HG02970 (cell line): ENCODE results near the gene SEMA6A.

ENCODE experiments used
- ATAC-seq: cut with Tn5 transposase; IDR thresholded peaks from one replicate; pipeline ENCODE4 v1.9.1; 2021; ENCODE audit warnings: mild to moderate bottlenecking, moderate library complexity, moderate number of reproducible peaks; ENCODE audit not compliant: unreplicated experiment, low FRiP score

The SEMA6A gene

DNA sequence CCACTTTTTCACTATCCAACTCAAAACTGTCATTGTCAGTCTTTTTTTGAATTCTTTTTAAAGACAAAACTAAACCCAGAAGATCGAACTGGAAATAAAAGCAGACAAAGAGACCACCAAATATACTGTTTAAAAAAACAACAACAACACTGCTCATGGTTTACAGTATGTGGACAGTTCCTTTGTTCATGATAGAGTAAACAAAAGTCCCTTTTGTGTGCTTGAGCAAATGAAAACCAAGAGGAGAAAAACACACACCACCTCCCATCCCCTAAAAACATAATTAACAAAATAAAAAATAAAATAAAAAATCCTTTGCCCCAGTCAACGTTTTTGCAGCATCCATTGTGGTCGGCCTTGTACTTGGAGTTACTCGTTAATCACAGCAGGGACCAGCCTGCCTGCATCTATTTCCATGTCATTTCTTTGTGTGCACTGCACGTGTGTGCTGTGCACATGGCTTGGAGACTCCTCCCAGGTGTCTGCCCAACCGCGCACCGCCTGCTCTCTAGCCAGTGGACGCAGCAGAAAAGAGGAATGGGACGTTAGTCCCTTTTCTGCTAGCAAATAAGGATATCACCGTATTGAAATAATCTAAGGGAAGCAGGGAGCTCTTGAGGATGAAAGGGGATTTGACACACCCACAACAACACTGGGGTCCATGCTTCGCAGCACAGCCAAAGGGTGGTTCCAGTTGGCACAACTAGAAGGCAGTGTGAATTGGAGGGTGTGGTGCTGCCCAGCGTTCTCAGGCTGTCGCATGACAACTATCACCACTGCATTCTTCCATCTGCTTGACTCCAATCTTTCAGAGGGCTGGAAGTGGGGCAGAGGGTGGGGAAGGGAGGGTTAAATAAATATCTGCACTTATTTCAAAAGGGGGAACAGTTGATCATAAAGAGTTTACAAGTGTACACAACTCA, 130.0 kb downstream of the SEMA6A start:
- no peak for ATAC-seq

DNA sequence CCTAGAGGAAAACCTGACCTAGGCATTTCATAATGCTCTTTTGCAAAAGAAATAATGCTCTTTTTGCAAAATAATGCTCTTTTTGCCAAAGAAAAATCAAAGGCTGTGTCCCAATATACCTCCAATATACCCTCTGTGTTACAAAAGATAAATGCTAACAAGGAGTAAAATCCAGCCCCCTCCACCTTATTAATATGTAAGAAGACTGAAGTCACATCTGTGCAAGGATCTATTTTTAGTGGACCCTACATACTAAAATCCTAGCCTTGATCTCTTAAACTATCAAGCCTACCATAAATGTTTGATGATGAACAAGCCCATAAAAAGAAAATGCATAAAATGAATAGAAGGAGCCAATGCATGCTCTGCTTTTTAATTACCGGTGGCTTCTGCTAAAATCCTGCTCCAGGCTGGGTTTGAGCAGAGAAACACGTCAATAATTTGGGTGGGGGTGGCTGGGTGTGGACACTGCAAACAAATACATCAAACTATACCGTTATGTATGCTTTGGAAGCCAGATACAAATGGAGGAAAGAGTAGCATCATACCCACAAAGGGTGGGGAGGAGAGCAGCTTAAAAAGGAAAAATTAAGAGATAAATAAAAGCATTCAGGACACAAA, 131.6 kb downstream of the SEMA6A start:
- ATAC-seq: no peak

DNA sequence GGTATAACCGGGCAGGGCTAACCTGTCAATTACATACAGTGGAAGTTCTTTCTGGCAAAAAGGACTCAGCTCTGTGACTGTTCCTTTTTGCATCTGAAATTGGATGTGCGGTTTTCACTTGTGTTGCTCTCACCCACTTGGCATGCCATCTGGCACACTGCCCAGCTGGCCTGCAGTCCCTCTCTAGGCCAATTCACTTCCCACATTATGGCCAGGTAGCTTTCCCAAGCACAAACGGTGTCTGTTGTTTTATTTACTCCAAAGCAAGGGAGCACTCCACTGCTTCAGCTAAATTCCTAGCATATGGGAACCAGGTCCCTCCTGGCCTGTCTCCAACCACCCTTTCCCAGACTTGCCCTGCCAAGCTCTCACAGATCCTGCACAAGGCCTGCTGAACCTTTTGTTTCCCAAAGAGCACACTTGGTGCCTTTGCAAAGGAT, 132.5 kb downstream of the SEMA6A start:
- ATAC-seq: no peak

DNA sequence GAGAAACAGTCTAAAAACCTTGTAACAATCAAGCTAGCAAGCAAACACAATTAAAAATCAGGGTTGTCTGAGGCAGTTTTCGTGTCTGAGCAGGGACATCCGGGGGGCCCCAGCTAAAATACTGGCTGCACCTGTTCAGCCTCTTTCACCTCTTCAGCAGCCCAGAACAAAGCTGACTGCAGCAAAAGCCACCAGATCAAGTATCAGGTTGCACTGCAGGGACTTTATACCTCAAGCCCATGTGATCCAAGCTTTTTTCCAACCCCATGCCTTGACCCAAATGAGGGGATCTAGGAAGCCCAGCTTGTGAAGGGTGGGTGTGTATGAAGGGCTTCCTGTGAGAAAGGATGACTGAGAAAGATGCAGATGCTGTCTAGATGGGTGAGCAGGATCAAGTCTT, 133.4 kb downstream of the SEMA6A start:
- no peak for ATAC-seq

DNA sequence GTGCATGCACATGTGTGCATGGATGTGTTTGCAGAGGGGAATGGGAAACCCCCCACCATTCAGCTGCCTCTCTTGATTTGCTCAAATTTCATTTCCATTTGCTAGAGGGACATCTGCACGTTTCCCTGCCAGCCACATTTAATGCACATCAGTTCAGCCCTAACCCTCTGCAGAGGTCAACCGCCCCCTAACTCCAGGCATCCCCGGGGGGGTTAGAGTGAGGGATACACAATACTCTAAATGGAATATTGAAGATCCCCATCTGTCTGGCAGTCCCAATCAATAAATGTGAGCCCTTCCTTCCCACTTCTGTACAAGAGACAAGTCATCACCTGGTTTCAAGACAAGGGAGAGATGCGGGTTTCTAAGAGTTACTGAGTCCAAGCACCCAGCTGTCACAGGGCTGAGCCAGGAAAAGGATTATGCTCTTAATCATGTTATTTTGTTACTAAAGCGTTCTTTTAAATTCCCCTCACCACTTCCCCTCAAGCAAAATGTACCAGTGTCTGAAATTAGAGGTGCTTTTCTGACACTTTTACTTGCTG, 134.1 kb downstream of the SEMA6A start:
- ATAC-seq: no peak

DNA sequence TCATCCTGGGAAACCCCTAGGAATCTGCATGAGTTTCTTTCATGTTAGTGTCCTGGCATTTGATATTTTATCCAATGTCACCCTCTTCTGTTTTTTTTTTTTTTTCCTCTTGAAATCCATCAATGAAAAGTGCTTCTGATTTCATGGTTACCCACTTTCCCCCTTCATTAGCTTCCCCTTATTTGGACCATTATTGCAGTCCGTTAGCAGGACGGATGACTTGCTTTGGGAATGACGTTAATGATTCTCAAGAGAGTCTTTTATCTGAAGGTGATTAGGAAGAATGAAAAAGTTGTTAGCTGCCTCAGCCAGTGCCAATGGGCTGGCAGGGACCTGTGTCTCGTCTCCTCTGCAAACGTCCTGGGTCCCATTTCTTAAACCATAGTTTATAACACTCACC, 134.7 kb downstream of the SEMA6A start:
- ATAC-seq: no peak

DNA sequence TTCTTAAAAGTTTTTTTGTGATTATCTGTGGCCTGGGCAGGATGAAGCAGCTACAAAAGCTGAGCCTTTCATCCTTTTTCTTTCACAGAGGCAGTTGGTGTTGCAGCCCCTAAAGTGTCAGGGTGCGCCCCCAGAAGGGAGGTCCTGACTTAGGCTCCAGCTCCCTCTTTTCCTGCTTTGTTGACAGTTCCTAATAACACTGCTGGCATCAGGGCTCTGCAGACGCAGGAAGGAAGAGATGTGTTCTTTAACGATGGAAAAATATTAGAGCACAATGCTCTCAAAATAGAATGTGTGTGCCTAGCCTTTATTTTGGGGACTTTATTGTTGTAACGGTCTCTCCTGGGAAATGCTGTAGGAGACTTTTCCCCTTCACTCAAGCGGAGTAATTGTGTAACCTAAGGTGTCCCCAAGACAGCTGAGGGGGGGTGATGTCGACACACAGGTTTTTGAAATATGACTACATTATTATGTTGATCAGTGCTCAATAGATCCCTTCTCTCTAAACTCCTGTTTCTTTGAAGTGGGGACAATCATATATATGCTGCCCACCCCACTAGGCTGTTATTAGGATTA, 135.6 kb downstream of the SEMA6A start:
- no peak for ATAC-seq

DNA sequence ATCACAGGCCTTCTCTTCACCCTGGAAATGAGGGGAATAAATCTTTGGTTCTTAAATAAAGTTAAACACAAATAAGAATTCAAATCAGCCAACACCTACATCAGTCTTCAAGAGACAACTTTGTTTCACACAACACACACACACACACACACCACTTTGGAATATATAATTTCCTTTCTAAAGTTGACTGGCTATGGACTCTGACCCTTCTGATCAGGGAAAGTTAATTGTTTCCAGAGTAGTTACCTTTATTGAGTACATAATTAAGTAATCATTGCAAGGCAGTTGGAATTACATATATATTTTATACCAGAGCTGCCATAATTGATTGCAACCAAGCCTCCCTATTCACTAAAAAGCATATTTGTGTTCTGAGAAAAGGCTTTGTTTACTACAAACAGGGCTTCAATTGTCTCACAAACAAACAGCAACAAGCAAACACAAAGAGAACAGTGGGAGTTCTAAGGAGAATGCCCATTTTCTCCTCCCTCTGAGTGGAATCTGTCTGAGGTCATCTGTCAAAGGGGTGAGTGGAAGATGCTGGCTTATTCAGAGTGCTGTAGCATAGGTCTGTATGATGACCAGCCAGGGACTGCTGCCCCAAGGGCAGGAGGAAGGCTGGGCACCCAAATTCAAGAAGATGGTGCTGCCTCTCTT, 136.6 kb downstream of the SEMA6A start:
- no peak for ATAC-seq

DNA sequence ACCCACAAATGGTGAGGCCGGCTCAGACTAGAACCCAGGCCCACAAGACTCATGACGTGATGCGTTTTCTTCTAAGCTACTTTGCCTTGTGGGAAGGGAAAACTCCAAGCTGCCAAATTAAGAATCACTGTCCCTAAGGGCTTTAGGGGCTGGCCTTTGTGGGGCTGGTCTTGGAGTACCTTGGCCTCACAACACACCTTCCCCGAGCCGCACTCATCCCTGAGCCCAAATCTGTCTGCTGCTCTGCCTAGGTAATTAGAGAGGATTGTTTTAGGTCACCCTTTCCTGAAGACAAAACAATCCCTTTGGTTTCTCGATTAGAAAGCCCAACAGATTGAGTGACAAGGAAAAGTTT, 137.3 kb downstream of the SEMA6A start:
- no peak for ATAC-seq

DNA sequence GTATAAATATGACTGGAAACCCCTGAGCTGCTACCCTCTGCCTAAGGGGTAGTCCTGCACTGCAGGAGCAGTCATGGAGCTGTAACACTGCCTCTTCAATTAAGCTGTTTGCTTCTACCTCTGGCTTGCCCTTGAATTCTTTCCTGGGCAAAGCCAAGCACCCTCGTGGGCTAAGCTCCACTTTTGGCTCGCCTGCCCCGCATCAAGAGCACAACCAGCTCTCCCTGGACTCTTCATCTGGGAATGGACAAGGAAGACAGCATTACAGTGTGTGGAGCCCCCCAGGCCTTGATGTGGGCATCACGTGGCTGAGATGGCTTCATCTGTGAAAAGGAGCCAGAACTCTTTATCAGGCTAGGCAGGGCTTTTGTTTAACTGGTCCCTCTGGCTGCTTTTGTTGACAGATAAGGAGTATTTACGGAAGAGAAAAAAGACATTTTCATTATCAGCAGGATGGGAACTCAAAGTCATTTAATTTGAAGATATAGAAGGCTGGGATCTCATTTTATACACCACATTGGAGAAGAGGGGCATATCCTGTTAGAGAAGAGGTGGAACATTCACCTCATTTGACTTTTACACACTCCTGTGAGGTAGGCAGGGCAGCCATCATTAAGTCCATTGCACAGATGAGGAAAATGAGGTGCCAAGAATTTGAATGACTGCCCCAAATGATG, 137.8 kb downstream of the SEMA6A start:
- no peak for ATAC-seq

DNA sequence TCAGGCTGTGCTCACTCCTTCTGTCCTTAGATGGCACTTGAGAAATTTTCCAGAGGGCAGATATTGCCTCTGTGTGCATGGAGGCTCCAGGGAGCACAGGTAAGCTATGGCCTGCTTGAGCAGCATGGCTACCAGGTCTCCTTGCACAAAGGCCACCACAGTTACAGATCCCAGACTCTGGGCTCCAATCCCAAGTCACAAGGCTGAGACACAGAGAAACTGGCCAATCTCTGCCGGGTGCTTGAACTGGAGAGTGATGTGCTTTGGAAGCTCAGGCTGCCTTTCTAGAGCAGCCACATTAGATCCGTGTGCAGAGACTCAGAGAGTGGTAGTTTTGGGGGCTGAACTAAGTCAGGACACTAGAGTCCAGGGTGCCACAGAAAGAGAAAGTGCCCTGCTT, 145.7 kb downstream of the SEMA6A start:
- no peak for ATAC-seq

DNA sequence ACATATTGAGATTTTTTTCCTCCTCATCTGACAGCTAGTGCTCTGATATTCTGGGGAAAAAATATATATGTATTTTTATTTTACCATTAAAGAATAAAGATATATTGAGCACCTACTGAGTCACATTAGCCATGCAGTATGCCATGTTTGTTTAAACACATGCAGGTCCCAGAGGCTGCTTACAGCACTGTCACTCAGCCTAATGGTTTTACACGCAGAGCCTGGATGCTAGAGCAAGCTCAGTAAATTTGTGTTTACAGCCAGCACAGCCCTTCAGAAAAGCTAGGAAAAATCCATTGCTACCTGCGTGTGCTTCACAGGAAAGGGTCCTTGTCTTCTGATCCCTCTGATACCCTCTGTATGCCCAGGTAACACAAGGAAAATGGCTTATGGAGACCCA, 146.2 kb downstream of the SEMA6A start:
- no peak for ATAC-seq

DNA sequence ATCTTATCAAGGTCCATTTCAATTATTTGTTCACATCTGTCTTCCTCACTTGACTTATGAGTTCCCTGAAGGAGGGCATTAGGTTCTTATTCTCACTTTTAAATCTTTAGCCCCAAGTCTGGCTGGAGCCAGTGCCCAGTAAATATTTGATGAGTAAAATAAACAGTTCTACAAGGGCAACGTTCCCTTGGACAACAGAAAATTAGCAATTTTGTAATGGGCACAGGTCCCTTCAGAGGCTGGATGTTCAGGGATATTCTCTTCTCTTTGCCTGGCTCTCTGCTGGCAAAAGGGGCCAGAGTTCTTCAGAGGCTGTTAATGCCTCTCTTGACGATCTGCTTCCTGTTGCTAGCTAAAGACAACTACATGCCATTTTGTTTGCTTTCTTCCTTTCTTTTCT, 149.7 kb downstream of the SEMA6A start:
- no peak for ATAC-seq

DNA sequence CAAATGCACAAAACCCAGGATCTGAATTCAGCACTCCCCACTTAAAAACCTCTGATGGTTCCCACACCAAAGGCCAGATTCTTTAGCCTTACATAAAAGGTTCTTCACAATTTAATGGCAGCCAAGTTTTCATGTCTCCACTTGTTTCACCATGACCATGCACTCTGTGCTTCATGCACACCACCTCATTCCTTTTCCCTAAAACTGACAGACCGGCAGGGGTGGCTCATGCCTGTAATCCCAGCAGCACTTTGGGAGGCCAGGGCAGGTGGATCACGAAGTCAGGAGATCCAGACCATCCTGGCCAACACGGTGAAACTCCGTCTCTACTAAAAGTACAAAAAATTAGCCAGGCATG, 150.4 kb downstream of the SEMA6A start:
- ATAC-seq: no peak

DNA sequence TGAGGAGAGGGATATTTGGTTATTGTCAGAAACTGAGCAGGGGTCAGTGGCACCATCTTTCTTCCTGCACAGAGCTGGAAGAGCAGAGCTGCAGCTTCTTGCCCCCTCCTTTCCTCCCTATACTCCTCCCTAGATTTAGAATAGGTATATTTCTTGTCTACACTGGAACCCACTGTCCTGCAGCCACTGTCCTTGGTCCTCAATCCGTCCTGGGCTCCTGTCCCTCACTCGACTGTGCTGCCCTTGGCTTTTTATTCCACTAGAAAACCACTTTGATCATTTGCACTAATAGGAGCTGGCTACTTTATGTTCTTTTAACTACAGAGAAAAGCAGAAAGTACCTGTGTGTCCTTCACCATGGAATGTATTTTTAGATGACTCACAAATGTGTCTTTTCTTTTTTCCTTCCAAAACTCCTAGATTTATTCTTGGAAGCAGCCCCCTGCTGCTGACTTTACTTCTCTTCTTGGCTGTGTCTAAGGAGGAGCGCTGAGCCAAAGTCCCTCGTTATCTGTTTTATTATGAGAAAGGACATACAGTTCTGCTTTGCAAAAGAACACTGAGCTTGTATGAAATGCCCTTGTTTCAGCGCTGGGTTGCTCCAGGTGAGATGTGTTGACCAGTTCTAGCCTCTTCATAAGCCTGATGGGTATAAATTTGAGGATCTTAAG, 150.9 kb downstream of the SEMA6A start:
- no peak for ATAC-seq

DNA sequence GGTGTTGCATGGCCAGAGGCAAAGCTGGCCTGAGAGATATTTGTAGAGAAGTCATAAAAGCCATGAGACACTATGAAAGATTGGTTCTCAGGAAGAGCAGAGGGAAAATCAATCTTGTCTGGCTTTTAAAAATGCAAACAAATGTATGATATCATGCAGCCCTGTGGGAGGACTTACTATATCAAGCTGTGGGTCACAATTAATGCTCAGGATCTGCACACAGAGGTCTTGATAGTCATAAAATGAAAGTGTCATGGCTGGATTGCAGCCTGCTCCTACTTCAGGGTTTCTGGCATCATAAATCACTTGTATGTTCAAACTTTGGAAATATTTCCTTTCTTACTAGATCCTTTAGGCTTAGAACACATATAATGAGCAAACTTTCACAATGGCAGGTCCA, 151.5 kb downstream of the SEMA6A start:
- no peak for ATAC-seq

DNA sequence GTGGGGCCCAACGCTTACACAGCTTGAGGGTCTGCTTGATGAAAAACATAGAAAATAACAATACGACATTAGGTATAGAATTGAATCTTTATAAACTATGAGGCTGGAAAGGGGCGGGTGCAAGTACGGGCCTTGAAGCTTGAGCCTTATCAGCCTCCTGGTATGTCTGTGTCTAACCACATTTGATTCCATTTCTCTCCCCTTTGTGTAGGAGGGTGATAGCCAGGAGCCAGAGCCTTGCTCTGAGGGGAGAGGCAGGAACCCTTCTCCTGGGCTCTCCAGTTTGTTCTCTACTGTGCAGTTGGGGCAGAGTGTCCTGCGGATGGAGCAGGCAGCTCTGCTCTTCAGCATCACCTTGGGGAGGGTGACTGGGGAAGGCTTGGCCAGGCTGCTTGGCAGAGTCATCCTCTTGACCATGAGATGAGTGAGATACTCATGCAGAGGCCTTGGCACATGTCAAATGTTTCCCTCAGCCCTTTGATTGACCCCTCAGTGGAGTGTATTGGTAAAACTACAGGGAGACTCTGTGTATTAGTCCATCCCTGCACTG, 153.5 kb downstream of the SEMA6A start:
- ATAC-seq: no peak

DNA sequence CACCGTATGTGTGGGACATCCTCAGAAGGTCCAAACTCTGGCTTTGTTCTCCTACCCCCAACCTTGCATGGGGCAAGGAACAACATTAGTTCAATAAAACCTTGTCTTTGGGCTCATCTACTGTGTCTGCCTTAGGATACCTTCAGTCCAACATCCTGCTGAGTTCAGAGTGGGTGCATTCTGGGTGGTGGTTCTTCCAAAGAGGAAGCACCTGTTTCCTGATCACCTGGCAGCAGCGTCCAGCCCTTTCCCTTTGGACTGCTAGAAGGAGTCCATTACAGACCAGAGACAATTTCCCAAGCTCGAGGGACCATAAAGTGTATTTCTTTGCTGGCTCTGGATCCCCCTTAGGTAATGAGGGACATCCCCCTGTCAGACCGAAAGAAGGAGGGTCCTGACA, 154.1 kb downstream of the SEMA6A start:
- ATAC-seq: no peak

DNA sequence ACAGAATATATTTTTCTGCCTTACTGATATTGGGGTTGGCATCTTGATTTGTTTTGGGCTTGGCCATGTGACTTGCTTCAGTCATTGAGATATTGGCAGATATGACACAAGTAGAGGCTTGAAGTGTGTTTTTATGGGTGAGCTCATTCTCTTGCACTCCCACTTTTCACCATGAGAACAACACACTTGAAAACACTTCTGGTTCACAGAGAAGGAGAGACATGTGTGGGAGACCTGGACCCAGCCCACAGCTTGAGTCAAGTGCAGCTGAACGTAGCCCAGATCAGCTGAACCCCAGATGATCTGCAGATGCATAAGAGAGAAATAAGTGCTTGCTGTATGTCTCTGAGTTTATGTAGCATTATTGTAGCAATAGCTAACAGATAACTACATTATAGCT, 155.4 kb downstream of the SEMA6A start:
- ATAC-seq: no peak

DNA sequence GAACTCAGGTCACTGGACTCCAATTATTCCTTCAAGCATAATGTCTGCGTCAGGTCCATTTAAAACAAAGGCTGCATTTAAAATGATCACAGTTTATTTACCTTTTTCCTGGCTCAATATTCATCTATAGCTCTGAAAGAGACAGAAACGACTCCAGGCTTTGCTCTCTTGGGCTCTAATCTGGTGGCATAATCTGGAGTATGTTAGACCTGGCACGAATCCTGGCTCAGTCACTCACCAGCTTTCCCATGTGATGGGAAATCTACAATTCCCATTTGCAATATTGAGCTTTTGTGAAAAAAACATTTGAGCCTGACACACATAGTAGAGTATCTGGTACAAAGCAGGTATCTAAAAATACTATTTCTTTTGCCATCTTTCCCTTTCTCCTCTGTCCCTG, 155.8 kb downstream of the SEMA6A start:
- ATAC-seq: no peak
